Tongue (tissue), 2 donors: ENCODE measurements around the gene SENP2. TPM values are rescaled to one million over a fixed set of nuclear protein-coding genes. Genes with fewer than 3 reads are reported as not detected.
"Not testable (repeated sequence)": the region's sequence is repeated elsewhere in the genome, so short reads cannot be mapped to it uniquely, and the experiment has no call there.

Source experiments
- DNase-seq: peaks from one replicate; pipeline ENCODE4 v3.0.0-alpha.2; 2015
- total RNA-seq: library from RNA; depleted of rRNA; stranded (reverse); fragments of >200 nt; gene quantifications from one replicate; pipeline ENCODE4 v1.2.3, GENCODE V29; 2014

SENP2 gene
- total RNA-seq, 1 donor from 2014 or later: 56.3 TPM

DNA sequence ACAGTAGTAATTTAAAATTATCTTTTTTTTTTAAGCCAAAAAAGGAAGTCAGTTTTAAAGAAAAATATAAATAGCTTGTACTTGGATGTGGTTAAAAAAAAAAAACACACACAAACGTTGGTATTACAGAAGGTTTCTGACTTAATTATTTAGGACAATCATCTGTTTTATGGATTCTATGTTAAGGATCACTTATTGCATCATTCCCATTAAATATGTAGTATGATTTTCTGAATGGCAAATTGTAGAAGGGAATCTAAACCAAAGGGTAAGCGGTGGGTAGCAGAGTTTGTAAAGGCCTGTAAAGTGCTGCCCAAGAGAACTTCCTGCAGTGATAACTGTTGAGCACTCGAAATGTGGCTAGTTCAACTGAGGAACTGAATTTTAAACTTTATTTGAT lies 8.0 kb downstream of the SENP2 start:
- no peak for DNase-seq

DNA sequence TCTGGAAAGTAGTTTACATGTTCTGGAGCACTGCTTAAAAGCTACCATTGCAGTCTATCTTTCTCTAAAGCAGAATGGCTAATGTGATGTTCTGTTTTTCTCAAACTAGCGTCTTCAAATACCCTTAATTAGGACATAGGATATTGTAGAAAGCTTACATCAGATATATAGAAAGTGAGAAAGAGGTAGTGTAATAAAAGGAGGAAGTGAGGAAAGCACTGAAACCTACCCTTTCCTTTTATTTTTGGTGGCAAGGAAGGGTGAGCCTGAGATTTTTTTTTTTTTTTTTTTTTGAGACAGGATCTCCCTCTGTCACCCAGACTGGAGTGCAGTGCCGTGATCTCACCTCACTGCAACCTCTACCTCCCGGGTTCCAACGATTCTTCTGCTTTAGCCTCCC lies 9.4 kb downstream of the SENP2 start:
- no peak for DNase-seq

DNA sequence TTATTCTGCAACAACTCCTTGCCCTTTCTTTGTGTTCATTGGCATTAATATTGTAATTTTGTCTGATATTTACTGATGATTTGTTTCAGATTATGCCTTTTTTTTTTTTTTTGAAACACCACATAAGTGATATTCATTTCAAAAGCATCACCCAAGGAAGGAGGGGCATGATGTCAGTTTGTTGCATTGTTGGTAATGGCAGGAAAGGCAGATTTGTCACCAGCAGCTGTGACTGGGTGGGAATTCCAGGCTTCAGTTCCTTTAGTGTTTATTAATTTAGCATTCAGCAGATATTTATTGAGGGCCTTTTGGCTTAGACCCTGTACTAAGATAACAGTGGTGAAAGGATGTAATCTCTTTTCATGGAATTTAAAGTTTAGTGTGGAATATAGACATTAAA lies 19.5 kb downstream of the SENP2 start:
- DNase-seq: no peak

DNA sequence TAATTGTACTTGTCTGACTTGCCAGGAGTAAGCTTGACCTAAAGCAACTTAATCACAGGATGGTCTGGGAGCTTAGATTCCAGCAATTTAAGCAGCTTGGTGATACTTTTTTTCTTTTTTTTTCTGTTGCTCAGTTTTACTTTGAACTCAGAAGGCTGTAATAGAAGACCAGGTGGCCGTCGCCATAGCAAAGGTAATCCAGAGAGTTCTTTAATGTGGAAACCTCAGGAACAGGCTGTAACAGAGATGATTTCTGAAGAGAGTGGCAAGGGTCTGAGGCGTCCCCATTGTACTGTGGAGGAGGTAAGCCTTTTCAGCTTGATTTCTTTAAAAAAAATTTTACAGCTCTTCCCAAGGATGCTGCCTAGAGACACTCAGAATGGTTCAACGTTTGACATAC lies 20.1 kb downstream of the SENP2 start:
- DNase-seq: no peak

DNA sequence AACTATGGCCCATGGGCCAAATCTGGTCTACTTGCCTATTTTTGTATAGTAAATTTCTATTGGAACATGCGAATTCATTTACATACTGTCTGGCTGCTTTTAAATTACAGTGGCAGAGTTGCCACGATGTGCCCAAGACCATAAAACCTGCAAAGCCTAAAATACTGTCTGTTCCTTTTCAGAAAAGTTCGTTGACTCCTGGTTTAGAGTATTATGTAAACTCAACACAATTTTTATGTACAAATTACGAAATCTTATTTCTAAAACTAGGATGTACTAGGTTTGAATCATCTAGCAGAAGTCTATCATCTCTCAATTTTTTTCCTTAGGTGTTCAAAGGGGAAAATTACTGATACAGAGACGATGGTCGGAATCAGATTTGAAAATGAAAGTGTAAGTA lies 26.9 kb downstream of the SENP2 start:
- no peak for DNase-seq

DNA sequence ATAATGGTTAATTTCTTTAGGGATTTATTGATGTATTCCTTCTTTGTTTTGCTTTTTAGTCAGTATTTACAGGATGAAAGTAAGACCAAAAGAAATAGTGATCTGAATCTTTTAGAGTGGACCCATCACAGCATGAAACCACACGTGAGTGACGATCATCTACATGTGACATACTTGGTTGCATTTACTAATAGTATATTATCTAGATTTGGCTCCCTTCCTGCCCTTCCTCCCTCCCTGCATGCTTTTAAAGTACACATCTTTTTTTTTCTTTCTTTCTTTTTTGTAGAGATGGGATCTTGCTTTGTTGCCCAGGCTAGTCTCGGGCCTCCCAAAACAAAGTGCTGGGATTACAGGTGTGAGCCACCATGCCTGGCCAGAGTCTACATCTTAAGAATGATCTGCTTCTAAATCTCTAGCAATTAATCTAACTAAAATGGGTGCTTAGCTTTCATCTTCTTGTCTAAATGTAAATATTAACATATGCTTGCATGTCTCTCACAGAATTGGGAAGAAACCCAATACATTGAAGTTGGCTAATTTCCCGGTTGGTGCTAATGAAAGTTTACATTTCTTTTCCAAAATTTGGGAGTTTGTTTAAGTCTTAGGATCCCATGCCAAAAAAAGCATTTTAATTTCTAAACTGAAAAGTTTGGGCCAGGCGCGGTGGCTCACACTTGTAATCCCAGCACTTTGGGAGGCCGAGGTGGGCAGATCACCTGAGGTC lies 38.0 kb downstream of the SENP2 start:
- no peak for DNase-seq

DNA sequence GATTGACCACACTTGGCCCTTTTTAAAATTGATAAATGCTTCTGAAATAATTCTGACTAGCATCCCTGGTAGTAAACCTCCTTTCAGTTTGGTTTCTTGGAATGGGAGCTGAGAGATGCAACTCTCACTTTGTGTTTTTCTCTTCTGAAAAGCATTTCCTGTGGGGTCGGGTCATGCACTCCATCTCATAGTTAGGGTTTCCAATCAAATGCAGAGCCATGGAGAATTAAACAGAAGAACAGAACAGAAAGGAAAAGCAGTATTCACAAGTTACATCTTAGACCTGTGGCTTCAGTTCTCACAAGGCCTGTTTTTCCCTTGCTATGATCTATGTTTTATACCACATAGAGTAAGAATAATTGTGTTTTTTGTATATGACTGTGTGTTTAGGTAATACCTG lies 39.7 kb downstream of the SENP2 start:
- DNase-seq: no peak

DNA sequence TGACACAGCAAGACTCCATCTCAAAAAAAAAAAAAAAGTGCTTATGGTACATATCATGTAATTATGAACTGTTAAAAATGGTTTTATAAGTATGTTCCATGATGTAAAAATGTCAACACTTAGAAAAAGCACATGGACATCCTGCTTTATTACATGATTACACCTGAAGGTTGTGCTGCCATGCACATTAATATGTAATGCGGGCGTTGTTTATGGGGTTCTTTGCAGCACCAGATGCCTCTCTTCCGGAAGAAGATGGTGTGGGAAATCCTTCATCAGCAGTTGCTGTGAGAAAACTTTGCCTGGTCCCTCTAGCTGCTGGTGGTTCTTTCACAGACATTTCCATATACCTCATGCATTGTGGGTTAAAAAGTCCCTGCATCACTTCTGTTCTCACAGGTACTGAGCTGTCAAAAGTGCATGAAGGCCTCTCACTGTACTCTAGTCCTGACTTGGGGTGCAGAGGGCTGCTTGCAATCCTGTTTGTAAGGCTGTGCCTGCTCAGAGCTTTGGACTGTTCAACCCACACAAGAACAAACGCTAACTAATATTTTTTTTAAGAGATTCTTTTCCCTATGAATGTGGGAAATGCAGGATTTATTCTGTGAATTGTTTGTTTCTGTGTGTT lies 43.6 kb downstream of the SENP2 start:
- DNase-seq: no peak

DNA sequence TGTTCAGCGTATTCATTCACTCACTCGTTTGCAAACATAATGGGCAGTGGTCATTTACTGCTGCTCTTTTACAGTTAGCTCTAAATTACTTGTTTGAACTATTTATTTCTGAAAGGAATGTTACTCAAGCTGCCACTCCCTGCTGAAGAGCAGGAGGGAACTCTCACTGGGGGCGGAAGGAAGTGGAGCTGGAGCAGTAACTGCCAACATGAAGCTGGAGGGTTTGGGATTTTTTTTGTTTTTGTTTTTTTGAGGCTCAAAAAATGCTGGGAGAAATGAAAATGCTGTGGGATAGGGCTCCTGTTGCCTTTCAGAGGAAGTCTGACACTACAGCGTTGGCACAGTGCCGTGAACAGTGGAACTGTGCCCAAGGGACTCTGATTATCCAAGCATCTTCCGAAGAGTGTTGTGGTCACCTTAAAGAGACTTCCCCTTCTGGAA lies 44.1 kb downstream of the SENP2 start:
- DNase-seq: peak; percentile 15

DNA sequence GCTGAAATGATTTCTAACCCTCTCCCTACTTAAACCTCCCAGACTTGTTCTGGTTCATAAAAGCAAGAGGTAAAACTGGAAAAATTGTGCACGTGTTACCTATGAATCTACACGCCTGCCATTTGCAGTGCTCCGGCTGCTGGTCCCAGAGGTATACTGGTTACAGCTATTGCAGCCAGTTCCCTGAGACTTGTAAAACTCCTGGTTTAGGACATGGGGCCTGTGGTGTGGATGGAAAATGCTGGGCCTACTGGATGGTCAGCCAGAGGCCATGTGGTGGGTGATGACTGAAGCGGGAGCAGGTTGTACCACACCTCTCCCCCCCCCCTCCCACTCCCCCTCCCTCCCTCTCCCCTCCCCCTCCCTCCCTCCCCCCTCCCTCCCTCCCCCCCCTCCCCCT lies 45.0 kb downstream of the SENP2 start:
- DNase-seq: no peak

DNA sequence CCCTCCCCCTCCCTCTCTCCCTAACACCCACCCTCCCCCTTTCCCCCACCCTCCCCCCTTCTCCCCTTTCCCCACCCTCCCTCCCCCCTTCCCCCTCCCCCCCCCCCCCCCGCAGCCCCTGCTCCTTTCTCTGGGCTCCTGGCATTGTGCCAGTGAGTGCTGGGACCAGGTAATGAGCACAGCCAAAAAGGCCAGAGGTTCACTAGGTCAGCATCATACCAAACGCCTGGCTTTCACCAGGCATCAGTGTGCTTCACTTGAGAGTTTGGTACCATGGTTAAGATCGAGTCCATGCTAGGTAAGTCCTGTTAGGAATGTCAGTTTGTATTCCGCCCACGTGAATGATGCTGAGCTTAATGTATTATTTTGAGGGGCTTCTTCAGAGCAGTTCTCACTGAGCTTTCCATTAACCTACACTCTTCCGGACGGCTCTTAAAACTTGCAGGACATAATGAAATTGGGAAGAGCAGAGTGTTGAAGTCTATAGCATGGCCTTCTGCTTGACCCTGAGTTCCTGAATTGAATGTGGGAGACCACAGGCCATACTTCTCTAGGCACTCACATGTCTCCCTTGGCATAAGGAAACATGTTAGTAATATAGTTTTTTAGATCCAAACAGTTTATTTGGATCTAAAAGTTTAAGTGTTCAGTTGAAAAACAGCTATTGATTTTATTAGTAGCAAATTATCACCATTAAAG lies 45.6 kb downstream of the SENP2 start:
- DNase-seq: no peak

DNA sequence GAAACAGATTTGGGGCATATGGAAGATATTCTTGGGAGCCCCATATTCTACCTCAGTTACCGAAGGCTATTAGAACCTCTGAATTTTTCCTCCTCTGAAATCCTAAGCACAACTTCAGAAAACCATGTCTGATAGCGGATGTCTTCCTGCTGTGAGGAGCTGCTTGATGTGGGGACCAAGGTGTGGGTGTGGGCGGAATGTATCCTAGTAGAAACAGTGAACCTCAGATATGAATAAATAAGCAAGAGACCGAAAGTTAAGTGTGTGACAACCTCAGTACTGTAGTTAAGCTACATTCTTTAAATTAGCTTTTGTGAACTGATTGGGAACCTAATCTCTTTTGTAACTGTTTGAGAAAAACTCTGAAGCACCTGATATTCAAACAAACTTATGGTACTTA lies 46.9 kb downstream of the SENP2 start:
- DNase-seq: no peak

DNA sequence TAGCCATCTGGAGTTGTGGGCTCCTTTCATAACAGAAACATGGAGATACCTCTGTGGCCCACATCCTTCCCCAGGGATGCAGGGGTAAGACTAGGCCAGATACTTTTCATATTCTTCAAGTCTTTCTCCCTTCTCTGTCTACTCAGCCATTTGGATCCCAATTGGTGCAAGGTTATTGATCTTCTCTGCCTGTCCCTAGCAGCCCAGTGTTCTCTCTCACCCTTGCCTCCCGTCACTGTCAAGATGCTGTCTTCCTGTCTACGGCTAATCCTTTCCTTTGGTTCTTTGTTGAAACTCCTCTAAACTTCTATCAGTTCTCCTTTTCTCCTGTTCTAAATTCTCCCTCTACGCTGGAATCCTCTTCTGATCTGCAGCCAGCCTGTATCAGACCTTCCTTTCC lies 51.3 kb downstream of the SENP2 start:
- no peak for DNase-seq

DNA sequence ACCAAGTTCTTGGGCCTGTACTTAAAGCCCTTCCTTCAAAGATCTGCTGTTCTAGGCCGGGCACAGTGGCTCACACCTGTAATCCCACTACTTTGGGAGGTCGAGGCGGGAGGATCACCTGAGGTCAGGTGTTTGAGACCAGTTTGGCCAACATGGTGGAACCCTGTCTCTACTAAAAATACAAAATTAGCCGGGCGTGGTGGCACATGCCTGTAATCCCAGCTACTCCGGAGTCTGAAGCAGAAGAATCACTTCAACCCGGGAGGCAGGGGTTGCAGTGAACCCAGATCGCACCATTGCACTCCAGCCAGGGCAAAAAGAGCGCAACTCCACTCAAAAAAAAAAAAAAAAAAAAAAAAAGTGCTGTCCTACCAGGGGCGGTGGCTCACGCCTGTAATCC lies 52.6 kb downstream of the SENP2 start:
- DNase-seq: not testable (repeated sequence)

DNA sequence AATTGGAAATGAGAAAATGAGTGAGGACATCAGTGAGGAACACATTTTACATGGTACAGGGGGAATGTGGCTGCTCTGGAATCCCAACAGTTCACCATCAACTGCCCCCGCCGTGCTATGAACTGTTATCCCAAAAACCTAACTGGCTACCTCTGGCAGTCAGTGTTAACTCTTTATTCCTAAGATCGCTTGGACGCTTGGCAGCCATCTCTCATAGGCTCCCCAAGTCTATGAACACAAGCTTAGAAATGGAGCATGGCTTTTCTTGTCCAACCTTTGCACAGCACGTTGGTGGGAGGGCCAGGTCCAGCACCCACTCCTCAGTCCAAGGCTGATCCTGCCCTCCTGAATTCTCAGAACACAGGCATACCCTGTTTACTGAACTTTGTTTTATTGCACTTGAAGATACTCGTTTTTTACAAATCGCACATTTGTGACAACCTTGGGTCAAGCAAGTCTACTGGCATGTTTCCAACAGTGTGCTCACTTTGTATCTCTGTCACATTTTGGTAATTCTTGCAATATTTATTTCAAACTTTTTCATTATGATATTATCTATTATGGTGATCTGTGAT lies 53.6 kb downstream of the SENP2 start:
- DNase-seq: no peak

DNA sequence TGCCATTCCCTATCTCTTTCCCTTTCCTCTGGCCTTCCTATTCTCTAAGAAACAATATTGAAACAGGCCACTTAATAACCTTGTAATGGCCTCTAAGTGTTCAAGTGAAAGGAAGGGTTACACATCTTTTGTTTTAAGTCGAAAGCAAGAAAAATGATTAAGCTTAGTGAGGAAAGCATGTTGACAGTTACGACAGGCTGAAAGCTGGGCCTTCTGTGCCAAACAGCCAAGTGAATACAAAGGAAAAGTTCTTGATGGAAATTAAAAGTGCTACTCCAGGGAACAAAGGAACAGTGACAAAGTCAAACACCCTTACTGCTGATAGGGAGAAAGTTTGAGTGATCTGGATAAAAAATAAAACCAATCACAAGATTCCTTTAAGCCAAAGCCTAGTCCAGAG lies 54.2 kb downstream of the SENP2 start:
- no peak for DNase-seq

DNA sequence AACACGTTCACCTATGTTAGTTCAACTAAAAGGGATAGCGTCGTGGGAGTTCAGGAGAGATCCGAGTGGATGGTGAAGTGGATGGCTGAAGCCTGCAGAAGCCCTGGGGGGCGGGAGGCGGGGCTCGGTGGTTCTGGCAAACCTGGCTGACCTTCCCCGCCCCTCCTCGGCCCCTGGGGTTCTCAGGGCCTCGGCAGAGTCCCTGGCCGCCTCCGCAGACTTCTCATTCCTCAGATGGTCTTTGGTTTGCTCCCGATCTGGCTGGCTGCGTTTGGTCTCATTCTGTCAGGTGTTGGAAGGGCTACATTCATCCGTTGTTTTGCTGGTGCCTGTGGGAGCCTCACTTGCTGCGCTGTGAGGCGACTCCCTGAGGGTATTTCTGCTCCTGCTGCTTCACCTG lies 59.1 kb downstream of the SENP2 start:
- DNase-seq: not testable (repeated sequence)

DNA sequence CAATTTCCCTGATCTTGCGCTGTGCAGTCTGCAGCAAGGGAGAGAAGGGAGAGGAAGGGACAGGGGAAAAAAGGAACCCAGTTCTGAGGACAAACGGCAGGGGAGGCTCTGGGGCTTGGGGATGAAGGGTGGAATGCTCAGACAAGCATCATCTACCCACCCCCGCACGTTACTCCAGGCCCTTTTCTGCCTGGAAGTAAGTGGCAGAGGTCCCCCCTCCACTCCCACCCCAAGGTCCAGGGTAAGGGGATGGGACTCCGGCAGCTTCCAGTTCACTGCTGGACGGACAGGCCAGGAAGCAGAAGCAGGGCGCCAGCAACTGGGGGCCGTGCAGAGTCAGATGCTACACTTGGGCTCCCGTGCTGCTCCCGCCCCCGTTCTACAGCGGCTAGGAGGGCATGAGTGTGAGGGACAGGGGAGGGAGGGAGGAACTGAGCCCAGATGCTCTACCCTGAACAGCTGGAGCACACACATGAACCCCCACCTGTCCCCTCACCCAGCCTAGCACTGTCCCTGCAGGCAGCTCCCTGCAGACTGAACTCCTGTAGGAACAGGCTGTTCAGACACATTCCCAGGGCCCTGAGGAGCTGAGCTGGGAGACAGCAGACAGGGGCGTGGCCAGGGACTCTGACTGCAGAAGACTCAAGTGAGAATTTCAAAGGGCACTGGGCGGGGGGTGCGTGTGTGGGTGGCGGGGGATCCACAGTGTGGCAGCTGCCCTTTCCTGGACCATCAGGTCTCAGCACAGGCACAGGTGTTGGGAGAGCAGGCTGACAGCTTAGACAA lies 59.7 kb downstream of the SENP2 start:
- DNase-seq: peak; percentile 25

DNA sequence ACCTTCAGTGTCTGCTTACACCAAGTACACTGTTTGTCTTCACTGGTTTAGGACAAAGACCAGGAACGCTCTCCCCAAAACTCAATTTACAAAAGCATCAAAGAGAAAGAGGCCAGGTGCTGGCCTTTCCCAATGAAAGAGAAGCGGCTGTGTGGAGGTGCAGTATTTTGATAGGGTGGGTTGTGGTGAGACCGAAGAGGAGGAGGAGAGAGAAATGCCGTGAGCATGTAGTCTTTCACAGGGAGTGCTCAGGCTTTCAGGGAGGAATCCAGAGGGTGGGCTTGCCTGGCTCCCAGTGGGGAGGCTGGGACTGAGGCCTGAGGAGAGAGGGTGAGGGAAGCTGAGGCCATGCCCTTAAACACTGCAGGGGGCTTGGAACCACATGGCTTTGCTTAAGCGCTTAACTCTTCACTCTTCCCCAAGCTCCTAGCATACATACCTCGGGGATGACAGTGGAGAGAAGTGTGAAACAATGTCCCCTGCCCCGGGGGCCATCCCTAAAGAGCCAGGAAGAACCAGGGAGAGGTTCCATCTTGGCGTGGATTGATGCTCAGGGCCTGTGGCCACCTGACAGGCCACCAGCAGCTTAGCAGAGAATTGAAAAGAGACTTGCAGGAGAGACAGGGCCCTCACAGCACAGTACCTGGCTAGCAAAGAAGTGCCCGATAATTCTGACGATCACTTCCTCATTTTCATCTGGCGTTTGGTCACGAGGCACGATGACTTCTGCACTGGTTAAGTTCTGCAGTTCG lies 60.5 kb downstream of the SENP2 start:
- no peak for DNase-seq

DNA sequence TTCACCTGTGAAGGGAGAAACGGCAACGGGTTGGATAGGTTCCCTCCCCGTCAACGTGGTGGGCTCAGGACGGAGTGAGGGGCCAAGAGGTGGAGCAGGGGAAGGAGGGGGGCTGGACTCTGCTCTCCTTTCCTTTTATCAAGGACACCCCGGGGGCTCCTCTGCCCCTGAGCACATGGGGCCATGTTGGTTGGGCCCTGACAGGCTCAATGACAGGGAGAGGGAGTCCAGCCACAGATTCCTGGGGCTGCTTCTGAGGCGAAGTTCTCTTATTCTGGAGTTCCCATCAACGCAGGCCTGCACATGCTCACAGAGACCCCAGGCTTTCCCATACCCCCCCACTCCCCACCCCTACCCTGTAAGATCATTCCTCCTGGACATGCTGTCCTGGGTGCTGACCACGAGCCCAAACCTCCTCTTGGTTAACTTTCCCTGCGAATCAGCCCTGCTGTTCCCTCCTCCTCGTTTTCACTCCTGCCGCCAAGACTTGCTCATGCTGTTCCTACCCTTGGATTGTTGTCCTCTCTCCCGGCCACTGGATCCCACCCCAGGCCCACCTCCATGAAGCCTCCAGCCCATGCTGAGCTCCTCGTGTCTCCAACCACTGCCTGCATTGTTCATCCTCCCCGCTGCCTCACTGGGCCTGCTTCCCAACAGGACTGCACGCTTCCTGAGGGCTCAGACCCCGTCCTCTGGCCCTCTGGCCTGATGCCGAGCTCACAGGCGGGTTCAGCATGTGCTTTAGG lies 61.2 kb downstream of the SENP2 start:
- no peak for DNase-seq

DNA sequence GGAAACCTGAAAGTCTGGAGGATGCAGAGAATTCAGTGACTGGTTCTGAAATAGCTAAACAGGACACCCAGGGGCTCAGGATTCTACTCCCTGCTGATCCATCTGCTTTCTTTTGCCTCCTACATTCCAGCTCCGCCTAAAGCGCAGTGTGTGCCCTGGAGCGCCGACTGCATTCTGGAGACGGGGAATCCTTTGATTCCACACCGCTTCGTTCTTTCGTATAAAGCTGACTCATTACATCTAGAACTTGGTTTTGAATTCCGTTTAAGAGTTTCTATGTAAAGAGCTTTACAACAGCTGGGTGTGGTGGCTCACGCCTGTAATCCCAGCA lies 61.8 kb downstream of the SENP2 start:
- DNase-seq: no peak
